GM12878 (cell line): Measurements from ENCODE around the gene AANAT. TPM values are rescaled to one million over a fixed set of nuclear protein-coding genes. Genes with fewer than 3 reads are reported as not detected.

ENCODE experiments used
- ATAC-seq: fragments of 200-7000 bp; cut with Tn5 transposase; 3 replicates; pipeline ENCODE4 v1.9.1; 2020; ENCODE audit warnings: mild to moderate bottlenecking, moderate library complexity
- BruUV-seq: library from RNA; stranded (reverse); fragments of 400-500 nt; replicated peaks from 2 replicates; lab custom pipeline; 2021; lab: Mats Ljungman, UMichigan
- CTCF ChIA-PET: fragments of 300-600 bp; sonication (Branson Sonifier 250); formaldehyde crosslinking; extraction: SDS; loops from one replicate; lab custom pipeline; 2021; ENCODE audit warnings: inconsistent platforms; lab: Yijun Ruan, JAX
- POLR2A ChIA-PET: fragments of 350-600 bp; formaldehyde crosslinking; extraction: SDS; loops from one replicate; lab custom pipeline; 2021; ENCODE audit warnings: inconsistent platforms; lab: Charles Lee
- RAD21 ChIA-PET: fragments of 300-600 bp; sonication (Branson Sonifier 250); formaldehyde crosslinking; loops from one replicate; lab custom pipeline; 2023; ENCODE audit warnings: antibody characterized with exemption; ENCODE audit not compliant: unreplicated experiment; lab: Charles Lee
- SMC1A ChIA-PET: fragments of 300-600 bp; sonication (Branson Sonifier 250); formaldehyde crosslinking; loops from one replicate; lab custom pipeline; 2023; ENCODE audit not compliant: unreplicated experiment, uncharacterized antibody; lab: Charles Lee
- DNase-seq: peaks from one replicate; pipeline ENCODE4 v3.0.0-alpha.2; 2011; ENCODE audit warnings: low read depth, low spot score
- FAIRE-seq: peaks from 3 replicates; lab custom pipeline; 2011; peaks lifted over from hg19 to GRCh38; lab: Jason Lieb, UNC
- H2AFZ ChIP-seq: 2 replicates; pipeline ENCODE4 v1.6.0; 2011; ENCODE audit warnings: low read depth, low read length, control low read depth; ENCODE audit not compliant: control insufficient read depth
- H3K27ac ChIP-seq: 2 replicates; pipeline ENCODE4 v1.5.1; 2011; ENCODE audit warnings: control low read depth; ENCODE audit not compliant: control insufficient read depth, insufficient read depth
- H3K27me3 ChIP-seq, 2 experiments: replicated peaks in 1 of 2; 2 replicates each; pipeline versions ENCODE4 v1.6.0 to v1.6.1; 2011; ENCODE audit warnings: low read length in 1 of 2; ENCODE audit not compliant: control insufficient read depth in 2 of 2, insufficient read depth in 2 of 2
- H3K36me3 ChIP-seq, 2 experiments: 2 replicates each; pipeline ENCODE4 v1.5.1; 2011; ENCODE audit warnings: low read length in 1 of 2; ENCODE audit not compliant: control insufficient read depth in 2 of 2, insufficient read depth in 2 of 2
- H3K4me1 ChIP-seq: 2 replicates; pipeline ENCODE4 v1.6.1; 2011; ENCODE audit warnings: mild to moderate bottlenecking, low read length, moderate library complexity, mixed read lengths; ENCODE audit not compliant: control insufficient read depth, insufficient read depth
- H3K4me2 ChIP-seq: 2 replicates; pipeline ENCODE4 v1.6.0; 2011; ENCODE audit warnings: control low read depth; ENCODE audit not compliant: control insufficient read depth, insufficient read depth
- H3K4me3 ChIP-seq: fragments of 200-600 bp; sonication (generic); 2 replicates; pipeline ENCODE4 v1.5.1; 2016
- H3K79me2 ChIP-seq: 2 replicates; pipeline ENCODE4 v1.6.0; 2011; ENCODE audit warnings: low read length; ENCODE audit not compliant: control insufficient read depth, insufficient read depth
- H3K9ac ChIP-seq: 2 replicates; pipeline ENCODE4 v1.8.0; 2011; ENCODE audit warnings: low read length, control low read depth, mixed read lengths; ENCODE audit not compliant: control insufficient read depth, insufficient read depth
- H3K9me3 ChIP-seq: replicated peaks from 3 replicates; pipeline ENCODE4 v1.5.1; 2011; ENCODE audit warnings: mild to moderate bottlenecking, low read length; ENCODE audit not compliant: control insufficient read depth, insufficient read depth
- H4K20me1 ChIP-seq: 2 replicates; pipeline ENCODE4 v1.6.0; 2011; ENCODE audit not compliant: control insufficient read depth, insufficient read depth
- BACH1 ChIP-seq: fragments of 450-650 bp; IDR thresholded peaks from 2 replicates; pipeline ENCODE4 v1.6.1; 2017; ENCODE audit warnings: mild to moderate bottlenecking, borderline replicate concordance
- EGR1 ChIP-seq, 2 experiments: IDR thresholded peaks; 1 replicate in 1 of 2; 2 replicates in 1 of 2; pipeline ENCODE4 v1.6.1; 2011 to 2012; ENCODE audit warnings: low read depth in 2 of 2, low read length in 2 of 2, borderline replicate concordance in 1 of 2, mild to moderate bottlenecking in 1 of 2, moderate library complexity in 1 of 2
- IRF4 ChIP-seq: IDR thresholded peaks from 2 replicates; pipeline ENCODE4 v1.6.1; 2011; ENCODE audit warnings: low read depth, low read length
- KAT2A ChIP-seq: conservative IDR thresholded peaks from 2 replicates; pipeline ENCODE4 v1.6.1; 2011; ENCODE audit warnings: low read depth, low read length; ENCODE audit not compliant: control insufficient read depth
- MEF2B ChIP-seq: fragments of 450-650 bp; IDR thresholded peaks from 2 replicates; pipeline ENCODE4 v1.6.1; 2018; ENCODE audit warnings: mild to moderate bottlenecking, moderate library complexity; ENCODE audit not compliant: partially characterized antibody, poor library complexity, severe bottlenecking
- PKNOX1 ChIP-seq: fragments of 450-650 bp; IDR thresholded peaks from 2 replicates; pipeline ENCODE4 v1.6.1; 2016; ENCODE audit warnings: mild to moderate bottlenecking
- REST ChIP-seq: IDR thresholded peaks from 2 replicates; pipeline ENCODE4 v1.6.1; 2012; ENCODE audit warnings: mild to moderate bottlenecking, low read depth, low read length
- SUZ12 ChIP-seq: fragments of 200-600 bp; sonication (generic); IDR thresholded peaks from one replicate; pipeline ENCODE4 v1.6.1; 2018; ENCODE audit warnings: antibody characterized with exemption, mild to moderate bottlenecking; ENCODE audit not compliant: unreplicated experiment
- WGBS: methylation state at CpG from one replicate; pipeline ENCODE4 v1.1.6; 2016; ENCODE audit warnings: low lambda C conversion rate; ENCODE audit not compliant: insufficient replicate concordance, insufficient coverage; ENCODE audit errors: missing lambda C conversion rate; 5-methylcytosine and 5-hydroxymethylcytosine counted together
- in situ Hi-C: fragments of 300-500 bp; cut with MboI; formaldehyde crosslinking; loops from 9 replicates; pipeline ENCODE4 v1.14.3; 2018; ENCODE audit warnings: mixed read lengths
- intact Hi-C: fragments of 100-400 bp; cut with micrococcal nuclease; formaldehyde crosslinking; loops from one replicate; pipeline ENCODE4 v1.14.2; 2022; ENCODE audit not compliant: unreplicated experiment
- polyA plus RNA-seq, 11 experiments: library from polyadenylated mRNA; depleted of rRNA in 4 of 11; unstranded in 6 of 11; stranded (reverse) in 5 of 11; fragments of >200 nt; fragmentation: Nextera tagmentation in 4 of 11; fragmentation: Illumina TruSeq in 1 of 11; extraction: Ambion mirVana in 4 of 11; extraction: Trizol in 1 of 11; gene quantifications; 1 replicate in 1 of 11; 2 replicates in 10 of 11; pipeline versions ENCODE4 v1.2.1 to v1.2.3, GENCODE V29; 2011 to 2016; ENCODE audit warnings: inconsistent platforms in 2 of 11, missing spikeins in 2 of 11, low read depth in 1 of 11
- total RNA-seq, 4 experiments: library from RNA; depleted of rRNA in 3 of 4; stranded (reverse); fragments of >200 nt in 3 of 4; fragmentation: Illumina TruSeq in 1 of 4; extraction: Trizol in 1 of 4; gene quantifications; 2 replicates each; pipeline versions ENCODE4 v1.2.1 to v1.2.3, GENCODE V29; 2013 to 2021

AANAT gene
- total and polyA plus RNA-seq, 10 of the 15 experiments (the other 5 are each of a cell fraction or from before 2014, with no cell fraction given): 0.23 TPM; not detected in 9

- intact Hi-C loops: loop anchor here (1.0 kb wide), 1 partner anchor 18 kb away; no protein-coding TSS in a partner anchor
- H3K36me3 ChIP-seq: no peaks in the 10 kb centered on the region; a peak in 1 of 4 replicates
- H2AFZ ChIP-seq: no peak overlapping the region
- no peaks in the 10 kb centered on the region for H4K20me1 ChIP-seq
- peak overlapping the region; percentile 96 for H3K4me3 ChIP-seq
- H3K4me2 ChIP-seq: peak overlapping the region; percentile 88
- ChIA-PET POLR2A (interaction anchor here (1.0 to 9.0 kb wide), 8 partner anchors 8 to 55 kb away, joined by 3 to 101 read pairs (median 8); partner anchors contain the start of gene AANAT), SMC1A (interaction anchor here (3.3 to 8.7 kb wide), 2 partner anchors 16 to 33 kb away, joined by 15 to 115 read pairs; partner anchors contain the start of gene AANAT), CTCF (interaction anchor here (0.6 to 3.1 kb wide), 5 partner anchors 10 to 38 kb away, joined by 3 to 15 read pairs (median 4); partner anchors contain the start of gene AANAT), RAD21 (interaction anchor here (2.0 to 5.4 kb wide), 3 partner anchors 19 to 51 kb away, joined by 5 to 34 read pairs (median 19); partner anchors contain the start of gene AANAT)
- peaks cover 51% of the 10 kb centered on the region for H3K79me2 ChIP-seq
- 0% methylated on average over 10 of the region's 10 CpGs for WGBS
- peak; percentile 27 for ATAC-seq
- no peaks in the 10 kb centered on the region for H3K27me3 ChIP-seq
- DNase-seq: no peak
- H3K4me1 ChIP-seq: peaks cover 44% of the 10 kb centered on the region
- TF ChIP-seq KAT2A (no peak), EGR1 (IDR thresholded peaks at IDR 0.05; ENCODE audit: borderline replicate concordance in 1 of 2, low read depth in 2 of 2, low read length in 2 of 2) (0 out of 3 replicates have a peak, but pooled peaks of 1 of the 2 experiments have one; percentile 28)
- no peak for FAIRE-seq
- in situ Hi-C loops: no loop called here
- H3K27ac ChIP-seq: peak overlapping the region; percentile 86
- peak overlapping the region; percentile 81 for H3K9ac ChIP-seq
- H3K9me3 ChIP-seq: no peaks in the 10 kb centered on the region
- no TSS peak for BruUV-seq
These were observed 33.3 kb downstream of the AANAT start for GRCh38 chr17:76500747-76501017.

GRCh38 chr17:76501018-76501826, 33.8 kb downstream of the AANAT start, which contains the start of gene RHBDF2:
TSS of gene RHBDF2 (minus strand) at chr17:76501423. CDS start at chr17:76481524, 19,899 bp downstream.
- intact Hi-C loops: loop anchor here (1.0 kb wide), 1 partner anchor 19 kb away; no protein-coding TSS in a partner anchor
- peak within 1 kb of the TSS; percentile 86 for H3K27ac ChIP-seq
- 1% methylated on average over 46 of the region's 72 CpGs for whole genome bisulfite sequencing
- TSS peak; percentile 79 for BruUV-seq
- SMC1A ChIA-PET: interaction anchor here (0.7 to 8.7 kb wide), 9 partner anchors 16 to 92 kb away, joined by 3 to 115 read pairs (median 8); partner anchors contain the start of genes AANAT and UBE2O
- H3K4me3 ChIP-seq: peak within 1 kb of the TSS; percentile 96
- peak within 1 kb of the TSS; percentile 81 for H3K9ac ChIP-seq
- RAD21 ChIA-PET: interaction anchor here (1.0 to 5.4 kb wide), 5 partner anchors 8 to 50 kb away, joined by 3 to 34 read pairs (median 9); partner anchors contain the start of gene AANAT
- H3K4me2 ChIP-seq: peak within 1 kb of the TSS; percentile 96
- in situ Hi-C loops: no loop called here
- H2AFZ ChIP-seq: peak within 1 kb of the TSS; percentile 85
- peak; percentile 31 for FAIRE-seq
- no peaks in the 10 kb centered on the region for H3K9me3 ChIP-seq
- no peaks in the 10 kb centered on the region for H4K20me1 ChIP-seq
- peaks cover 41% of the 10 kb centered on the region for H3K4me1 ChIP-seq
- no peaks in the 10 kb centered on the region; a peak in 1 of 4 replicates for H3K36me3 ChIP-seq
- DNase-seq: peak; percentile 62
- POLR2A ChIA-PET: interaction anchor here (0.5 to 9.0 kb wide), 7 partner anchors 9 to 137 kb away, joined by 3 to 101 read pairs (median 7); partner anchors contain the start of gene AANAT
- H3K79me2 ChIP-seq: peaks cover 48% of the 10 kb centered on the region
- peak; percentile 83 for ATAC-seq
- no peaks in the 10 kb centered on the region for H3K27me3 ChIP-seq
- CTCF ChIA-PET: interaction anchor here (0.6 to 8.9 kb wide), 14 partner anchors 9 to 116 kb away, joined by 3 to 186 read pairs (median 6); partner anchors contain the start of gene AANAT
- TF ChIP-seq MEF2B: no peak
- TF ChIP-seq SUZ12: no peak
- TF ChIP-seq PKNOX1: no peak
- TF ChIP-seq BACH1: peak; percentile 78
- no peak for TF ChIP-seq REST
- no peak for TF ChIP-seq IRF4
